Vagina (tissue), 2 donors: ENCODE data around the gene RLBP1.

ENCODE experiments used
- CTCF ChIP-seq, 3 experiments: fragments of 450-650 bp in 2 of 3; fragments of 200-600 bp in 1 of 3; sonication (generic) in 1 of 3; IDR thresholded peaks; one replicate each; pipeline ENCODE4 v1.5.1; 2017 to 2019; ENCODE audit warnings: antibody characterized with exemption in 3 of 3, mild to moderate bottlenecking in 2 of 3, moderate library complexity in 2 of 3
- POLR2A ChIP-seq, 2 donors: fragments of 450-650 bp; IDR thresholded peaks; one replicate each; pipeline ENCODE4 v1.6.1; 2017; ENCODE audit warnings: antibody characterized with exemption in 2 of 2, mild to moderate bottlenecking in 2 of 2, moderate library complexity in 2 of 2
- POLR2AphosphoS5 ChIP-seq, 2 donors: sonication (generic); formaldehyde crosslinking; IDR thresholded peaks; one replicate each; pipeline ENCODE4 v1.9.0; 2017; ENCODE audit warnings: antibody characterized with exemption in 2 of 2, mild to moderate bottlenecking in 2 of 2, low read depth in 1 of 2; ENCODE audit not compliant: insufficient read depth in 1 of 2

GRCh38 chr15:89215627-89216026, 5.8 kb downstream of the RLBP1 start:
- TF ChIP-seq CTCF (IDR thresholded peaks at IDR 0.05) = no peak
- TF ChIP-seq POLR2A (IDR thresholded peaks at IDR 0.05) = no peak
- TF ChIP-seq POLR2AphosphoS5 (IDR thresholded peaks at IDR 0.05; ENCODE audit: insufficient read depth in 1 of 2, low read depth in 1 of 2) = no peak
